GM18499 (cell line): ENCODE results near the gene EPHA10.
"Not testable (repeated sequence)": the region's sequence is repeated elsewhere in the genome, so short reads cannot be mapped to it uniquely, and the experiment has no call there.

Experiments
- ATAC-seq: cut with Tn5 transposase; IDR thresholded peaks from one replicate; pipeline ENCODE4 v1.9.1; 2021; ENCODE audit warnings: moderate number of reproducible peaks; ENCODE audit not compliant: insufficient read depth, unreplicated experiment

Gene EPHA10

GRCh38 chr1:37738619-37739018 lies 26.3 kb downstream of the EPHA10 start:
- not testable (repeated sequence) for ATAC-seq

GRCh38 chr1:37737975-37738374 lies 26.9 kb downstream of the EPHA10 start:
- not testable (repeated sequence) for ATAC-seq

GRCh38 chr1:37734629-37735591 lies 30.0 kb downstream of the EPHA10 start:
- no peak for ATAC-seq

GRCh38 chr1:37732111-37732780 lies 32.7 kb downstream of the EPHA10 start:
- no peak for ATAC-seq

GRCh38 chr1:37731312-37732019 lies 33.5 kb downstream of the EPHA10 start:
- no peak for ATAC-seq

- ATAC-seq, result no peak
Observed at GRCh38 chr1:37730376-37730775, 34.5 kb downstream of the EPHA10 start.

GRCh38 chr1:37728416-37728815 lies 36.5 kb downstream of the EPHA10 start:
- ATAC-seq, result no peak

GRCh38 chr1:37726751-37727585 lies 38.0 kb downstream of the EPHA10 start:
- no peak for ATAC-seq

GRCh38 chr1:37725851-37726613 lies 38.9 kb downstream of the EPHA10 start:
- no peak for ATAC-seq

GRCh38 chr1:37724575-37724974 lies 40.3 kb downstream of the EPHA10 start:
- no peak for ATAC-seq

- no peak for ATAC-seq
Observed at GRCh38 chr1:37723390-37724078, 41.4 kb downstream of the EPHA10 start.

GRCh38 chr1:37723072-37723389 lies 41.9 kb downstream of the EPHA10 start:
- no peak for ATAC-seq

GRCh38 chr1:37722181-37723071 lies 42.5 kb downstream of the EPHA10 start:
- ATAC-seq, result no peak

GRCh38 chr1:37721565-37721964 lies 43.4 kb downstream of the EPHA10 start:
- no peak for ATAC-seq

- no peak for ATAC-seq
Observed at GRCh38 chr1:37720231-37721130, 44.4 kb downstream of the EPHA10 start.

GRCh38 chr1:37719572-37720195 lies 45.2 kb downstream of the EPHA10 start:
- no peak for ATAC-seq
